ENCODE results near the gene SDK2.

SDK2 gene

GRCh38 chr17:73340093-73340596, 304.1 kb downstream of the SDK2 start:
- no peak overlapping the region for H2AFZ ChIP-seq (ENCODE audit: low read length)
- no peaks in the 10 kb centered on the region for H3K4me1 ChIP-seq (ENCODE audit: low read length)
- no peaks in the 10 kb centered on the region for H3K36me3 ChIP-seq (replicated peaks; ENCODE audit: insufficient read depth, low read length)
- no peak overlapping the region for H3K9ac ChIP-seq (ENCODE audit: low read length)
- no peaks in the 10 kb centered on the region for H3F3A ChIP-seq (ENCODE audit: insufficient read depth, low read length)
- no peaks in the 10 kb centered on the region for H3K79me2 ChIP-seq (ENCODE audit: low read length)
- no peak overlapping the region for H3K27ac ChIP-seq (ENCODE audit: low read length)
- DNase-seq, result no peak
- H3K27me3 ChIP-seq (replicated peaks; ENCODE audit: insufficient read depth, low read length), result peaks cover 11% of the 10 kb centered on the region
- H3K9me3 ChIP-seq (replicated peaks; ENCODE audit: insufficient read depth, low read length), result no peaks in the 10 kb centered on the region
- no peaks in the 10 kb centered on the region for H4K20me1 ChIP-seq (ENCODE audit: insufficient read depth, low read length)
- no peak overlapping the region for H3K4me2 ChIP-seq (ENCODE audit: low read depth, low read length)
- H3K9me2 ChIP-seq (replicated peaks; ENCODE audit: insufficient read depth, low read length), result no peaks in the 10 kb centered on the region
- TF ChIP-seq EZH2phosphoT487 (IDR thresholded peaks at IDR 0.05; ENCODE audit: low read length) (no peak), EZH2 (optimal IDR thresholded peaks at IDR 0.05; ENCODE audit: low read depth, low read length) (no peak), CTCF (IDR thresholded peaks at IDR 0.05; ENCODE audit: low read length) (no peak)
- no peak overlapping the region for H3K4me3 ChIP-seq (ENCODE audit: low read length)

GRCh38 chr17:73338566-73339197, 305.6 kb downstream of the SDK2 start:
- no peak for DNase-seq
- Histone ChIP-seq H2AFZ (ENCODE audit: low read length) (no peak overlapping the region), H3K27me3 (replicated peaks; ENCODE audit: insufficient read depth, low read length) (peaks cover under 1% of the 10 kb centered on the region), H3K79me2 (ENCODE audit: low read length) (no peaks in the 10 kb centered on the region), H3K4me2 (ENCODE audit: low read depth, low read length) (no peak overlapping the region), H3K27ac (ENCODE audit: low read length) (no peak overlapping the region), H3K9ac (ENCODE audit: low read length) (no peak overlapping the region), H3F3A (ENCODE audit: insufficient read depth, low read length) (no peaks in the 10 kb centered on the region), H4K20me1 (ENCODE audit: insufficient read depth, low read length) (no peaks in the 10 kb centered on the region), H3K4me3 (ENCODE audit: low read length) (no peak overlapping the region), H3K4me1 (ENCODE audit: low read length) (no peaks in the 10 kb centered on the region), H3K9me2 (replicated peaks; ENCODE audit: insufficient read depth, low read length) (no peaks in the 10 kb centered on the region), H3K9me3 (replicated peaks; ENCODE audit: insufficient read depth, low read length) (no peaks in the 10 kb centered on the region), H3K36me3 (replicated peaks; ENCODE audit: insufficient read depth, low read length) (no peaks in the 10 kb centered on the region)
- TF ChIP-seq CTCF (IDR thresholded peaks at IDR 0.05; ENCODE audit: low read length) (no peak), EZH2phosphoT487 (IDR thresholded peaks at IDR 0.05; ENCODE audit: low read length) (no peak), EZH2 (optimal IDR thresholded peaks at IDR 0.05; ENCODE audit: low read depth, low read length) (no peak)

- no peak for DNase-seq
- H3K9me2 ChIP-seq (replicated peaks; ENCODE audit: insufficient read depth, low read length), result no peaks in the 10 kb centered on the region
- H3K9me3 ChIP-seq (replicated peaks; ENCODE audit: insufficient read depth, low read length), result no peaks in the 10 kb centered on the region
- no peak overlapping the region for H3K4me2 ChIP-seq (ENCODE audit: low read depth, low read length)
- H3K4me1 ChIP-seq (ENCODE audit: low read length), result no peaks in the 10 kb centered on the region
- no peak overlapping the region for H3K27ac ChIP-seq (ENCODE audit: low read length)
- H3K4me3 ChIP-seq (ENCODE audit: low read length), result no peak overlapping the region
- no peaks in the 10 kb centered on the region; the same call in 1 of the 2 replicates for H3K27me3 ChIP-seq (replicated peaks; ENCODE audit: insufficient read depth, low read length)
- no peaks in the 10 kb centered on the region for H3K36me3 ChIP-seq (replicated peaks; ENCODE audit: insufficient read depth, low read length)
- no peak overlapping the region for H3K9ac ChIP-seq (ENCODE audit: low read length)
- no peaks in the 10 kb centered on the region for H3K79me2 ChIP-seq (ENCODE audit: low read length)
- no peak for TF ChIP-seq EZH2 (optimal IDR thresholded peaks at IDR 0.05; ENCODE audit: low read depth, low read length)
- TF ChIP-seq EZH2phosphoT487 (IDR thresholded peaks at IDR 0.05; ENCODE audit: low read length), result no peak
- TF ChIP-seq CTCF (IDR thresholded peaks at IDR 0.05; ENCODE audit: low read length), result no peak
- no peaks in the 10 kb centered on the region for H3F3A ChIP-seq (ENCODE audit: insufficient read depth, low read length)
- no peak overlapping the region for H2AFZ ChIP-seq (ENCODE audit: low read length)
- no peaks in the 10 kb centered on the region for H4K20me1 ChIP-seq (ENCODE audit: insufficient read depth, low read length)
Measured at GRCh38 chr17:73338050-73338521, 306.2 kb downstream of the SDK2 start.

Data from MM.1S (cell line).